ENCODE data around the gene RPL35. TPM values are rescaled to one million over a fixed set of nuclear protein-coding genes. Genes with fewer than 3 reads are reported as not detected.

RPL35 gene
- total RNA-seq, 1 donor from 2014 or later, result 2,123 TPM

DNA sequence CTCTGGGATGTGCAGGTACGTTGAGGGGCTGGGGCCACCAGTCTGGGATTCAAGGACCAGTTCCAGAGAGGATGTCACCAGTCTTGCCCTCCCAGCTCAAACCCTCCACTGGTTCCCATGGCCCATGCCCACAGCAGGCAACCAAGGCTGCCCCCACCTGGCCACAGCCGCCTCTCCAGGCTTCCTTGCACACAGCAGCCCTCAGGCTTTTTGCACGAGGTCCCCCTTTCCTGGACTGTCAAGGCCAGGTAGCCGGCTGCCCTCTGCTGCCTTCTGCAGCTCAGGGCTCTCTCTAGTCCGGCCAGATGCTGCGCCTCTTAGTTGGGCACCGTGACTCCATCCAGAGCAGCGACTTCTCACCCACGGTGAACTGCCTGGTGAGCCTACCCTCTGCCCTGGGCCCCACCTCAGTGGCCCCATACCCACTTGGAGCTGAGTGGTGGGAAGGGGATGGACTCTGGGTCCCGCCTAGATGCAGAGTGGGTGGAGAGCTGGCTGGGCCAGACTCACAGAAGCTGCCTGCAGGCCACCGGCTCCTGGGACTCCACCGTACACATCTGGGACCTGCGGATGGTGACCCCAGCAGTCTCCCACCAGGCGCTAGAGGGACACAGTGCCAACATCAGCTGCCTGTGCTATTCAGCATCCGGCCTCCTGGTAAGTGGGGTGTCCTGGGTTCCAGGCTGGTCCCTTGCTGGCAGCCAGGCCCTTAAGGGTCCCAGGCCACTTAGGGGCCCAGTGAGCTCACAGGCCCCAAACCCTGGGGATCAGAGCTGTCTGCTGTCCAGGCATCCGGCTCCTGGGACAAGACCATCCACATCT, 5.6 kb downstream of the RPL35 start:
- no peak overlapping the region for H3K4me3 ChIP-seq
- H3K27ac ChIP-seq, result no peak overlapping the region
- H3K9me3 ChIP-seq, result no peaks in the 10 kb centered on the region
- H3K36me3 ChIP-seq, result peaks cover 32 to 41% of the 10 kb centered on the region in 2 donors
- intact Hi-C loops (cut with DNase I), result loop anchor here (10.0 kb wide), 1 partner anchor 201 kb away; no protein-coding TSS in a partner anchor
- peaks cover 15 to 20% of the 10 kb centered on the region in 2 donors for H3K4me1 ChIP-seq
- no peak for DNase-seq (ENCODE audit: low spot score in 2 of 2)
- H3K27me3 ChIP-seq, result no peaks in the 10 kb centered on the region
- TF ChIP-seq, protein P1, sequence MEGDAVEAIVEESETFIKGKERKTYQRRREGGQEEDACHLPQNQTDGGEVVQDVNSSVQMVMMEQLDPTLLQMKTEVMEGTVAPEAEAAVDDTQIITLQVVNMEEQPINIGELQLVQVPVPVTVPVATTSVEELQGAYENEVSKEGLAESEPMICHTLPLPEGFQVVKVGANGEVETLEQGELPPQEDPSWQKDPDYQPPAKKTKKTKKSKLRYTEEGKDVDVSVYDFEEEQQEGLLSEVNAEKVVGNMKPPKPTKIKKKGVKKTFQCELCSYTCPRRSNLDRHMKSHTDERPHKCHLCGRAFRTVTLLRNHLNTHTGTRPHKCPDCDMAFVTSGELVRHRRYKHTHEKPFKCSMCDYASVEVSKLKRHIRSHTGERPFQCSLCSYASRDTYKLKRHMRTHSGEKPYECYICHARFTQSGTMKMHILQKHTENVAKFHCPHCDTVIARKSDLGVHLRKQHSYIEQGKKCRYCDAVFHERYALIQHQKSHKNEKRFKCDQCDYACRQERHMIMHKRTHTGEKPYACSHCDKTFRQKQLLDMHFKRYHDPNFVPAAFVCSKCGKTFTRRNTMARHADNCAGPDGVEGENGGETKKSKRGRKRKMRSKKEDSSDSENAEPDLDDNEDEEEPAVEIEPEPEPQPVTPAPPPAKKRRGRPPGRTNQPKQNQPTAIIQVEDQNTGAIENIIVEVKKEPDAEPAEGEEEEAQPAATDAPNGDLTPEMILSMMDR (IDR thresholded peaks at IDR 0.05), result no peak

GRCh38 chr9:124855566-124855943, 6.2 kb downstream of the RPL35 start:
- TF ChIP-seq, protein P1 (IDR thresholded peaks at IDR 0.05), result no peak
- peaks cover 10 to 14% of the 10 kb centered on the region in 2 donors for H3K4me1 ChIP-seq
- peaks cover 32 to 40% of the 10 kb centered on the region in 2 donors for H3K36me3 ChIP-seq
- no peak overlapping the region for H3K27ac ChIP-seq
- H3K4me3 ChIP-seq, result no peak overlapping the region
- intact Hi-C loops (cut with DNase I), result loop anchor here (10.0 kb wide), 1 partner anchor 201 kb away; no protein-coding TSS in a partner anchor
- H3K9me3 ChIP-seq, result no peaks in the 10 kb centered on the region
- no peak for DNase-seq (ENCODE audit: low spot score in 2 of 2)
- H3K27me3 ChIP-seq, result no peaks in the 10 kb centered on the region

GRCh38 chr9:124854822-124855221, 6.9 kb downstream of the RPL35 start:
- no peaks in the 10 kb centered on the region for H3K27me3 ChIP-seq
- TF ChIP-seq, protein P1 (IDR thresholded peaks at IDR 0.05), result no peak
- H3K4me3 ChIP-seq, result no peak overlapping the region
- H3K27ac ChIP-seq, result no peak overlapping the region
- H3K36me3 ChIP-seq, result peaks cover 26 to 32% of the 10 kb centered on the region in 2 donors
- intact Hi-C loops (cut with DNase I), result loop anchor here (10.0 kb wide), 1 partner anchor 200 kb away; no protein-coding TSS in a partner anchor
- DNase-seq (ENCODE audit: low spot score in 2 of 2), result no peak
- H3K4me1 ChIP-seq, result peaks cover 7 to 11% of the 10 kb centered on the region in 2 donors
- no peaks in the 10 kb centered on the region for H3K9me3 ChIP-seq

DNA sequence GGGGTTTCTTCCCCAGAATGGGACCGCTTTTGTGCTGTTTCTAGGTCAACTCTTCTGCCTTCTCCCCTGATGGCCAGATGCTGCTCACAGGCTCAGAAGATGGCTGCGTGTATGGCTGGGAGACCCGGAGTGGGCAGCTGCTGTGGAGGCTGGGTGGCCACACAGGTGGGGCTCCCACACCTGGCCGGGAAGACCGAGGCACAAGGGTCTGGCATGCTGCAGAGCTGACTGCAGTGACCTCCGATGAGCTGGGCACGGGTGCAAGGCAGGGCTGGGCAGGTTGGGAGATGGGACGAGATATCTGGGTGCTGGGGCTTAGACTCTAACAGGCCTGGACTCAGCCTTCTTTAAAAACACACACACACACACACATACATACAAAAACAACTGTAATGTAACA, 7.6 kb downstream of the RPL35 start:
- Histone ChIP-seq H3K9me3 (no peaks in the 10 kb centered on the region), H3K4me3 (no peak overlapping the region), H3K27me3 (no peaks in the 10 kb centered on the region), H3K36me3 (peaks cover 20 to 26% of the 10 kb centered on the region in 2 donors), H3K27ac (peak overlapping the region in 1 of 2 donors; percentile 28), H3K4me1 (peaks cover 7 to 11% of the 10 kb centered on the region in 2 donors)
- intact Hi-C loops (cut with DNase I), result loop anchor here (10.0 kb wide), 1 partner anchor 199 kb away; no protein-coding TSS in a partner anchor
- TF ChIP-seq, protein P1 (IDR thresholded peaks at IDR 0.05), result no peak
- no peak for DNase-seq (ENCODE audit: low spot score in 2 of 2)

GRCh38 chr9:124853605-124854143, 8.1 kb downstream of the RPL35 start:
- Histone ChIP-seq H3K9me3 (no peaks in the 10 kb centered on the region), H3K27ac (peak overlapping the region; percentile 28 to 50), H3K4me3 (peak overlapping the region; percentile 57 to 60), H3K27me3 (no peaks in the 10 kb centered on the region), H3K4me1 (peaks cover 7 to 11% of the 10 kb centered on the region in 2 donors), H3K36me3 (peaks cover 15 to 21% of the 10 kb centered on the region in 2 donors)
- intact Hi-C loops (cut with DNase I), result loop anchor here (1.0 to 10.0 kb wide), 3 partner anchors 8 to 199 kb away; partner anchors contain the start of gene RPL35
- TF ChIP-seq, protein P1 (IDR thresholded peaks at IDR 0.05), result no peak
- DNase-seq (ENCODE audit: low spot score in 2 of 2), result no peak

Measured in ascending aorta (tissue), 2 donors.